HK-2 (cell line): Measurements from ENCODE around the gene RAPGEFL1.
"Not testable (repeated sequence)": the region's sequence is repeated elsewhere in the genome, so short reads cannot be mapped to it uniquely, and the experiment has no call there.

ENCODE experiments used
- DNase-seq: peaks from one replicate; pipeline ENCODE4 v3.0.0-alpha.2; 2018; ENCODE audit not compliant: unreplicated experiment

The RAPGEFL1 gene, protein sequence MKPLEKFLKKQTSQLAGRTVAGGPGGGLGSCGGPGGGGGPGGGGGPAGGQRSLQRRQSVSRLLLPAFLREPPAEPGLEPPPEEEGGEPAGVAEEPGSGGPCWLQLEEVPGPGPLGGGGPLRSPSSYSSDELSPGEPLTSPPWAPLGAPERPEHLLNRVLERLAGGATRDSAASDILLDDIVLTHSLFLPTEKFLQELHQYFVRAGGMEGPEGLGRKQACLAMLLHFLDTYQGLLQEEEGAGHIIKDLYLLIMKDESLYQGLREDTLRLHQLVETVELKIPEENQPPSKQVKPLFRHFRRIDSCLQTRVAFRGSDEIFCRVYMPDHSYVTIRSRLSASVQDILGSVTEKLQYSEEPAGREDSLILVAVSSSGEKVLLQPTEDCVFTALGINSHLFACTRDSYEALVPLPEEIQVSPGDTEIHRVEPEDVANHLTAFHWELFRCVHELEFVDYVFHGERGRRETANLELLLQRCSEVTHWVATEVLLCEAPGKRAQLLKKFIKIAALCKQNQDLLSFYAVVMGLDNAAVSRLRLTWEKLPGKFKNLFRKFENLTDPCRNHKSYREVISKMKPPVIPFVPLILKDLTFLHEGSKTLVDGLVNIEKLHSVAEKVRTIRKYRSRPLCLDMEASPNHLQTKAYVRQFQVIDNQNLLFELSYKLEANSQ

DNA sequence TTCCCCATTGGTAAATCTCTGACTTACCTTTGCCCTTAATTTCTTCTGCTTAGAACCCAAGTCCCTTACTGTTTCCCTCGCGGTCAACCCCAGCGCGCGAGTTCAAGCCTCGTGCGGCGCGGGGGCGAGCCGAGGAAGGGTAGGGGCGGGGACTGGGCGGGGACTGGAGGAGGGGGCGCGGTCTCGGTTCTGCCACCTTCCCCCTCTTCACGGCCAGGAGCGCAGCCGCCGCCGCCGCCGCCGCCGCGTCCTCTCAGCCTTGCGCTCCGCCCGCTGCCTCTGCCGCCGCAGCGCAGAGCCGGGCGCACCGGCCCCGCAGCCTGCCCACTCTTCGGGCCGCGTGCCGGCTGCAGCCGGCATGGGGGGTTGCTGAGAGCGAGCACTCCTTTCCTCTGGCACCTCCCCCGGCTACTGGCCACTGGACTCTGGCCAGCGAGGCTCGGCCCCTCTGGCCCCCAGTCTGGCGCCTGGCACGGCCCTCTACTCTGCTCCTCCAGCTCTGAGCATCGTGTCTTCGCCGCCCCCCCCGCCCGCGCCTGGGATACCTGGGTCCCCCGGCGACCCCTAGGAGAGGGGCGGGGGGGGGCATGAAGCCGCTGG, at the start of gene RAPGEFL1:
Gene RAPGEFL1, plus strand, starts transcription at position 196 of the 600 bp plus-strand sequence. Its CDS starts 392 bp downstream, at position 588.
- peak; percentile 65 for DNase-seq

DNA sequence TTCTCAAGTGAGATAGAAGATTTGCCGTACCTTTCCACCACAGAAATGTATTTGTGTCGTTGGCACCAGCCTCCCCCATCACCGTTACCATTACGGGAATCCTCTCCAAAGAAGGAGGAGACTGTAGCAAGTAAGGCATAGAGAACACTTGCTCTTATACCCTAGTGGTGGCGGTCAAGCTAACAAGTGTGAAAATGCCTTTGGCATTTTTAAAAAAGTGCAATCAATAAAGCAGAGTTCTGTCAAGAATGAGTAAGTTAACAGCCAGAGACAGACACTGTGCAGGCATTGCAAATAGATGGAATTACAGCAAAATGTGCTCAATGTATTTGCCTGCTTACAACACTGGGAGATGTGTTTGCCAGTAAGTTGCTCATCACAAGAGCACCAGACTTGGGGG, 47.8 kb upstream of the RAPGEFL1 start:
- DNase-seq: no peak

DNA sequence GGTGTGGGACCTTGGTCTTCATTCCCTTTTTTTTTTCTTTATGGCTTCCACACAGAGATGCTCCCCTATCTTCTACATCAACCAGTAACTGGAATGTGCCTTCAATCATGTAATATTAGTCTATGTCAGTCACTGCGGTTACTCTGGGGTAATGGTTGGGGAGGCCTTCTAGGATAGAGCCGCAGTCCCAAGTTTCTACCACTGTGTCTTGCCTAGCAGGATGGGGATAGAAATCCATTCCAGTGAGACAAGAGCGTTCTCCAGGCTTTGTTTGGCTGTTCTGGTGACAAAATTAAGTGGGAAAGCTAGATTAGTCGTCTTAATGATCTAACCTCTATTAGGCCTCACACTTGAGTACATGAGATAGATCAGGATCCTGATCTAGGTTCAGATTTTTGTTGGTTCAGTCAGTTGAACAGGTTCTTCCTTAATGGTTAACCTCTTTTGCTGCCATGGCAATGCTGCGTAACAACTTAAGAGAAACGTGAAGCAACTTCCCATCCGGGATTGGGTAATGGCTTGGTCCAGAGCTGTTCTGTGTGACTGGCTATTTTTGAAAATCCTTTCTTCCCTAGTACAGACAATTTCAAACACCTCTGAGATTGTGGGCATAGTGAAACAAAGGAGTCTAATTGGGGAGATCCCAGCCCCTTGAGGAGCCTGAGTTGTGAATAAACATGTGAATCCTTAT, 46.8 kb upstream of the RAPGEFL1 start:
- no peak for DNase-seq

DNA sequence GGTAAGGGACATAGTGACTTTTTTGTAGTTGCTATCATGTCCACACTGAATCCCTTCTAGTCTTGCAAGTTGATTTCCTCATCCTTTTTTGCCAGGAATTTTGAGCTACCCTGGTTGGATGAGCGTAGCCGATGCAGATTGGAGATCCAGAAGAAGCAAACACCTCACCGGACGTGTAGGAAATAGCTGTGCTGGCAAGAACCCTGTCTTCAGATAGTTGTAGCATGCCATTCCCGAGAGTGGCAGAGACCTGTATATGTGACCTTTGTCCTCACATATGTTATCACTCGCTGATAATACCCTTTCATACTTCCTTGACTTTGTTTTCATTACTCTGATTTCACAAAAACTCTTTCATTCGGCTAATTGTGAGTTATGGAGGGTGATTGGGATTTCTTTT, 43.1 kb upstream of the RAPGEFL1 start:
- DNase-seq: no peak

DNA sequence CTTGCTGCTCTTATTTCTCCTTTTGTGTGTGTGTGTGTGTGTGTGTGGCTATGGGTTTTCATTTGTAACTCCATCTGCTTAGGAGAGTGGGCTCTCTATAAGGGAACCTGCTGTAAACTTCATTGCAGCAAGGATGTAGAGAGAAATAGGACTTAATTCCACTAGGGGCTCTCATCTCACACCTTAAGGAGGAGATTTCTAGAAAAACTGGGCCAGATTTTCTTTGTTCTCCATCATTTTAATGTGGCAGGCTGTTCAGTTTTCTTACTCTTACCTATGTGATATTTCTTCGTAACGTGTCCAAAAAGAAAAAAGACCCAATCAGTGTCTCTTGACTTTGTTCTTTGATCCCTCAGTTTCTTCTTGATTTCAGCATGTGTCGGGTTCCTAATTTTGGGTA, 41.5 kb upstream of the RAPGEFL1 start:
- no peak for DNase-seq

DNA sequence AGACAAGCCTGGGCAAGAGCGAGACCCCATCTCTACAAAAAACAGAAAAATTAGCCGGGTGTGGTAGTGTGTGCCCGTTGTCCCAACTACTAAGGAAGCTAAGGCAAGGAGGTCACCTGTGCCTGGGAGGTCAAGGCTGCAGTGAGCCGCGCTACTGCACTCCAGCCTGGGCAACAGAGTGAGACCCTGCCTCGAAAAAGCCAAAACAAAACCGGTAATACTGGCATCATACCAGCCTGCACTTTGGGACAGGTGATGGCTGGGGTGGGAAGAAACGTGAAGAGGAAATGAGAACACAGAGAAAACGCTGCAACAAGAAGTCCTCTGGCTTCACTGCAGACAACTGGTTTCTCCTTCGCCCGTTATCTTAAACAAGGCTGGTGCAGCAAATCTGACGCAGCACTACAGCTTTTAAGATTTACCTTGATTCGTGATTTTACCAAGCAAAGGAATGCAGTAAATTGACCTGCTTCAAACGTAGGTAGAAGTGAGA, 37.7 kb upstream of the RAPGEFL1 start:
- DNase-seq: no peak

DNA sequence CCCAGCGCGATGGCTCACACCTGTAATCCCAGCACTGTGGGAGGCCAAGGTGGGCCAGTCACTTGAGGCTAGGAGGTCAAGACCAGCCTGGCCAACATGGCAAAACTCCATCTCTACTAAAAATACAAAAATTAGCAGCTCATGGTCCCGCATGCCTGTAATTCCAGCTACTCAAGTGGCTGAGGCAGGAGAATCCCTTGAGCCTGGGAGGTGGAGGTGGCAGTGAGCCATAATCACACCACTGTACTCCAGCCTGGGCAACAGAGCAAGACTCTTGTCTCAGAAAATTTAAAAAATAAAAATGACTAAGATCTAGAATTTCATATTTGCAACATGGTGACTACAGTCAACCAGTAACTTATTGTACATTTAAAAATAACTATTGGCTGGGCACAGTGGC, 34.1 kb upstream of the RAPGEFL1 start:
- not testable (repeated sequence) for DNase-seq

DNA sequence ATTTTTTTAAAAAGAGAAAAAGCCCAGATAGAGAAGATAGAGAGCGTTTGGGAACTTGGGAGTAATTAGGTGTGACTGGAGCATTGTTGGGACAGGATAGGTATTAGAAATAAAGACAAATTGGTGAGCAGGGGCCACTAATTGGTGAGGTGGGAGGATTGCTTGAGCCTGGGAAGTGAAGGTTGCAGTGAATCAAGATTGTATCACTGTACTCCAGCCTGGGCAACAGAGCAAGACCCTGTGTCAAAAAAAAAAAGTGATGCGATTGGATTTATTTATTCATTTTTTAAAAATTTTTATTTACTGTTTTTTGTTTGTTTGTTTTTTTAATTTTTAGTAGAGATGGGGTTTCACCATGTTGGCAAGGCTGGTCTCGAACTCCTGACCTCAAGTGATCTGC, 31.8 kb upstream of the RAPGEFL1 start:
- DNase-seq: no peak

DNA sequence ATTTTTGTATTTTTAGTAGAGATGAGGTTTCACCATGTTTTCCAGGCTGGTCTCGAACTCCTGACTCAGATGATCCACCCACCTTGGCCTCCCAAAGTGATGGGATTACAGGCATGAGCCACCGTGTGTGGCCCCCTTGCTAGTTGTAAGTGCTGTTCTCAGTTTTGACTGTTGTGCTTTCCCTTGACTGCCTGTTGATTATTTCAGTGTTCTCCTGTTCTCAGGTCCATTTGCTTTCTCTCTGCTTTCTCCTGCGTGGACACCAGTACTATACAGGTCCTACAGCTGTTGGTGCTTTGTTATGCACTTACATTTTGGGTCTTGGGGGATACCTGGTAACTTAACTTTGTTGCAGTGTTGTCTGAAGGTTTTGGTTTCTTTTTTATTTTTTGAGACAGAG, 28.7 kb upstream of the RAPGEFL1 start:
- no peak for DNase-seq

DNA sequence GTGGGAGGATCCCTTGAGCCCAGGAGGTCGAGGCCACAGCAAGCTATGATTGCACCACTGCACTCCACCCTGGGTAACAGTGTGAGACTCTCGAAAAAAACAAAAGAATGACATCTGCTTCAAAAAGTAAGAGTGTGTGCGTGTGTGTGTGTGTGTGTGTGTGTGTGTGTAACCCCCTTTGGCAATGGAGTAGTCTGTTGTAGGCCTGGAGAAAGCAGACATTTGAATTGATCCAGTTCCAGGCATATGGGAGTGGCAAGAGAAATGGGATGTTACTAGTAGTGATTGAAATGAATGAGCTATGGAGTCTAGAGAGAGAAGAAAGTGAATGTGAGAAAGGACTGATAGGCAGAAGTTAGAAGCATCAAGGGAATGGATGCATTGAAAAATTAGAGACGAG, 27.0 kb upstream of the RAPGEFL1 start:
- DNase-seq: no peak

DNA sequence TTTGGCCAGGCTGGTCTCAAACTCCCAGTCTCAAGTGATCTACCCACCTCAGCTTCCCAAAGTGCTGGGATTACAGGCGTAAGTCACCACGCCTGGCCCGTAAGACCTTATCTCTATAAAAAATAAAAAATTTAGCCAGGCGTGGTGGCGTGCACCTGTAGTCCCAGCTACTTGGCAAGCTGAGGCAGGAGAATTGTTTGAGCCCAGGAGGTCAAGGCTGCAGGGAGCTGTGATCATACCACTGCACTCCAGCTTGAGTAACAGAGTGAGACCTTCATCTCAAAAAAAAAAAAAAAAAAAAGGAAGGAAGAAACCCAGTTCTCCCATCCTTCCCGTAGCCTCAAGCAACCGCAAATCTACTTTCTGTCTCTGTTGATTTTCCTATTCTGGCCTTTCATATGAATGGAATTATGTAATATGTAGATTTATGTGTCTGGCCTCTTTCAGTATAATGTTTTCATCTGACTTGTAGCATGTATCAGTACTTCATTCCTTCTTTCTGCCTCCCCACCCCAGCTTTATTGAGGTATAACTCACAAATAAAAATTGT, 25.8 kb upstream of the RAPGEFL1 start:
- DNase-seq: no peak

DNA sequence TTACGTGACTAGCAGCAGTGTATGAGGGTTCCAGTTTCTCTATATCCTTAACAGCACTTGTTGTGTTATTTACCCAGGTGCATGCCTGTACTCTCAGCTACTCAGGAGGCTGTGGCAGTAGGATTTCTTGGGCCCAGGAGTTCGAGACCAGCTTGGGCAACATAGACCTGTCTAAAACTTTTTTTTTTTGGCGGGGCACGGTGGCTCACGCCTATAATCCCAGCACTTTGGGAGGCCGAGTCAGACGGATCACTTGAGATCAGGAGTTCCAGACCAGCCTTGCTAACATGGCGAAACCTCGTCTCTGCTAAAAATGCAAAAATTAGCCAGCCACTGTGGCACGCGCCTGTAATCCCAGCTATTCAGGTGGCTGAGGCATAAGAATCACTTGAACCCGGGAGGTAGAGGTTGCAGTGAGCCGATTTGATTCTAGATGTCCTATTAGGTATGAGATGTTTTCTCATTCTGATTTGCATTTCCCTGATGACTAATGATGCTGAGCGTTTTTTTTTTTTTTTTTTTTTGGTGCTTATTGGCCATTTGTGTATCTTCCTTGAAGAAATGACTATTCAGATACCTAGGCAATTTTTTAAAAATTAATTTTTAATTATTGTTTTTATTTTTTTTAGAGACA, 23.6 kb upstream of the RAPGEFL1 start:
- no peak for DNase-seq

DNA sequence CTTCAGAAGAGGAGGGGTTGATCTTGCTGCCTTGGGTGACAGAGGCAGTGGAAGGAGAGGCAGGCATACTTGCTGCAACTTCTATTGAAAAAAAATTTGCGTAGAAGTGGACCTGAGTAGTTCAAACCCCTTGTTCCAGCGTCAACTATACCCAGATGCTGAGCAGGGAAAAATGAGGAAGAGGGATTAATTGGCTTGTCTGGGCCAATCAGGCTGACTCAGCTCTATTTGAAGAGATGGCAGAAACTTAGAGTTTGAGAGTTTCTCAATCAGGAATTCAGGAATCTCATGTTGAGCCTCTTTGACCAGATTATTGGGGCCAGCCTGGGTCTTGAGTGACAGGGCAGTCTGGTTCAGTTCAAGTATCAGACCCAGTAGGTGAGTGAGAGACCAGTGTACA, 19.3 kb upstream of the RAPGEFL1 start:
- no peak for DNase-seq

DNA sequence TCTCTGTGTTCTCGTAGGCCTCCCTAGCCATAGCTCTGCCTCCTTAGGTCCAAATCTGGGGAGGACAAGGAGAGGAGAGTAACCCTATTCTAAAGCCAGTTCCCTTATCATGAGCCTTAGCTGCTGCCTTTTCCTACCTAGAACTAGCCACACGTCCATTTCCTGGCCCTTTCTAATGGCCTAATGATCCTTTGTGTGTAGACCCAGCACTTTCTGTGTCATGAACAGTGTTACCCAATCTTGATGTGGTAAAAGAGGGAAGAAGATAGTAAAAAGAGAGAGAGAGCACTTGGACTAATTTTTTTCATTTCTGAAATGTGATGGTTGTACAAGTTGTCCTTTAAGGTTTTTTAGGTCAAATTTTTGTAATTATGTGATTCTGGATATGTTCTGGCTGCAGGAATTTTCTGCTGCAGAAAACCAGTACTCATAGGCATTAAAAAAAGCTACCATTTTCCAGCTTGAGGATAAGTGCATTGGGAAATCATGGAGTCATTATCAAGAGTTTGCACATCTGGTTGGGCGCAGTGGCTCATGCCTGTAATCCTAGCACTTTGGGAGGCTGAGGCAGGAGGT, 18.7 kb upstream of the RAPGEFL1 start:
- DNase-seq: no peak

DNA sequence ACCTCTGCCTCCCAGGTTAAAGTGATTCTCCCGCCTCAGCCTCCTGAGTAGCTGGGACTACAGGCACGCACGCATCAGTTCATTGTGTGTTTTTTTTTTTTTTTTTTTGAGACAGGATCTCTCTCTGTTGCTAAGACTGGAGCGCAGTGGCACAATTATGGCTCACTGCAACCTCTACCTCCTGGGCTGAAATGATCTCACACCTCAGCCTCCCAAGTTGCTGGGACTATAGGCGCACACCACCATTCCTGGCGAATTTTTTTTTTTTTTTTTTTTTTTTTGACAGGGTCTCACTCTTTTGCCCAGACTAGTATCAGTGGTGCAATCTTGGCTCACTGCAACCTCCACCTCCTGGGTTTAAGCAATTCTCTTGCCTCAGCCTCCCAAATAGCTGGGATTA, 17.8 kb upstream of the RAPGEFL1 start:
- DNase-seq: no peak

DNA sequence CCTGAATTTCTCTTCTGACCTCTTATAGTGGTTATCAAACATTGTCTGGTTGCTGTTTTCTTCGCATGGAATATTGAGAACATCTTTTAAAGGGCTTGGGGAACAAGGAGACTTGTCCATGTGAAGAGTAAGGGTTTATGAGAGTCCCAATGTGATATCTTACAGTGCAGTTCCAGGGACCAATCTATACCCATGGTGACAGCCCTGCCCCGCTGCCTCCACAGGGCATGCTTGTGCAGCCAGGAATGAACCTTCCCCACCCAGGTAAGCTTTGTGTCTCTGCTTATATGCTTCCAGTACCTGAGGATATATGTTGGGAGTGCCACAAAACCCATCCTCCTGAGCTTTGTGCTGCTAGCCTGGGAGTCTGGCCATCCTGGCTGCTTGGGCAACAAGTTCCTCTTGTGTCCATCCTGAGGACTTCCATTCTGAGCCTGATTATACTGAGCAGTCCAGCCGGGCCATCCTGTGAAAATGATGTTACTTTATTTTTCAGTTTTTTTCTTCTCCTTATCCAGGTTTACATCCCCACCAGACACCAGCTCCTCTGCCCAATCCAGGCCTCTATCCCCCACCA, 9.5 kb upstream of the RAPGEFL1 start:
- no peak for DNase-seq

DNA sequence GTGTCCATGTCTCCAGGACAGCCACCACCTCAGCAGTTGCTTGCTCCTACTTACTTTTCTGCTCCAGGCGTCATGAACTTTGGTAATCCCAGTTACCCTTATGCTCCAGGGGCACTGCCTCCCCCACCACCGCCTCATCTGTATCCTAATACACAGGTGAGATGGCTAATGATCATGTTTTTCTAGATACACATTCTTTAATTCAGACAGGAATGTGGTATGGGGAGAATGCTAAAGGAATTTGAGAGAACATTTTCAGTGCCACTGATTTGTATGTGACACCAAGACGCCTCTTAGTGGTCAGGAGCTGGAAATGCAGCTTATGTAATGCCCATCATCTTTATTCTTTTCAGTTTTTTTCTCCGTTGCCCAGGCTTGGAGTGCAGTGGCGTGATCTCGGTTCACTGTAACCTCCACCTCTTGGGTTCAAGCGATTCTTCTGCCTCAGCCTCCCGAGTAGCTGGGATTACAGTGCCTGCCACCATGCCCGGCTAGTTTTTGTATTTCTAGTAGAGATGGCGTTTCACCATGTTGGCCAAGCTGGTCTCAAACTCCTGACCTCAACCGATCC, 8.9 kb upstream of the RAPGEFL1 start:
- no peak for DNase-seq

DNA sequence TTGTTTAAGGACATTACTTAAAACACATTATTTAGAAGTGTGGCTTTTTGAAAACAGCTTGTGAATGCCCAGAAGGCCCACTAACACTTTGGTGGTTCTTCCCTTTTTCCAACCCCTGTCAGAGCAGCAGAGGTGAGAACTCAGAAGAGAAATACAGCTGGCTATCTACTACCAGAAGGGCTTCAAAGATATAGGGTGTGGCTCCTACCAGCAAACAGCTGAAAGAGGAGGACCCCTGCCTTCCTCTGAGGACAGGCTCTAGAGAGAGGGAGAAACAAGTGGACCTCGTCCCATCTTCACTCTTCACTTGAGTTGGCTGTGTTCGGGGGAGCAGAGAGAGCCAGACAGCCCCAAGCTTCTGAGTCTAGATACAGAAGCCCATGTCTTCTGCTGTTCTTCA, 6.9 kb upstream of the RAPGEFL1 start:
- DNase-seq: no peak

DNA sequence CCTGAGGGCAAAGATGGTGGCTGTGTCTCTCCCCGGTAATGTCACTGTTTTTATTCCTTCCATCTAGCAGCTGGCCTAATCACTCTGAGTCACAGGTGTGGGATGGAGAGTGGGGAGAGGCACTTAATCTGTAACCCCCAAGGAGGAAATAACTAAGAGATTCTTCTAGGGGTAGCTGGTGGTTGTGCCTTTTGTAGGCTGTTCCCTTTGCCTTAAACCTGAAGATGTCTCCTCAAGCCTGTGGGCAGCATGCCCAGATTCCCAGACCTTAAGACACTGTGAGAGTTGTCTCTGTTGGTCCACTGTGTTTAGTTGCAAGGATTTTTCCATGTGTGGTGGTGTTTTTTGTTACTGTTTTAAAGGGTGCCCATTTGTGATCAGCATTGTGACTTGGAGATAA, 5.5 kb upstream of the RAPGEFL1 start:
- DNase-seq: no peak

DNA sequence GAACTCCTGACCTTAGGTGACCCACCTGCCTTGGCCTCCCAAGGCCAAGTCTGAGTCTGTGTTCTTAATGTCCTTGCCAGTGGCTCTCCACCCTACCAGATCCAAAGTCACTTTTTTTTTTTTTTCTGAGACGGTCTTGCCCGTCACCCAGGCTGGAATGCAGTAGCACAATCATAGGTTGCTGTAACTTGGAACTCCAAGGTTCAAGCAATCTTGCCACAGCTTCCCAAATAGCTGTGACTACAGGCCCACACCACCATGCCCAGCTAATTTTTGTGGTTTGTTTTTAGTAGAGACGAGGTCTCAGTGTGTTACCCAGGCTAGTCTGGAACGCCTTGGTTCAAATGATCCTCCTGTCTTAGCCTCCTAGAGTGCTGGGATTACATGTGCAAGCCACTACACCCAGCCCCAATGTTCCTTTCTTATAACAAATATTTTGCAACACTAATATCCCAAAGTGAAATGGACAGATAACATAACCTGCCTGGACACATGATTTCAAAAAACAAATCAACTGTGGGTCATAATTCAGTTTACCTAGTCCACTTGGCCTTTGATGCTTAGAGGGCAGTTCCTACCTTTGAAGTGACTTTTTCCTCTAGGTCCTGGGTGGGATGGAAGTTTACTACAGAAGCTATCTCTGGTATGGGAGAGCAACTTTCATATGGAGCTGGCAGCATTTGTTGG, 4.0 kb upstream of the RAPGEFL1 start:
- DNase-seq: no peak
